Astrocyte of the cerebellum (primary cell): ENCODE data around the gene NTF4.

Source experiments
- DNase-seq: peaks from one replicate; pipeline ENCODE4 v3.0.0-alpha.2; 2011; ENCODE audit warnings: low read depth
- H3K4me3 ChIP-seq: 2 replicates; pipeline ENCODE4 v1.5.1; 2011; ENCODE audit warnings: mild to moderate bottlenecking, low read depth, low read length, moderate library complexity
- in situ Hi-C: cut with HindIII; loops from 2 replicates; pipeline ENCODE4 v1.10.0; 2017; ENCODE audit warnings: low sequenced_read_pairs
- TF ChIP-seq, protein P1 (sequence below): IDR thresholded peaks from 2 replicates; pipeline ENCODE4 v1.5.1; 2012; ENCODE audit warnings: low read length, low read depth, moderate library complexity, mild to moderate bottlenecking; ENCODE audit errors: missing control alignments

Gene NTF4

DNA sequence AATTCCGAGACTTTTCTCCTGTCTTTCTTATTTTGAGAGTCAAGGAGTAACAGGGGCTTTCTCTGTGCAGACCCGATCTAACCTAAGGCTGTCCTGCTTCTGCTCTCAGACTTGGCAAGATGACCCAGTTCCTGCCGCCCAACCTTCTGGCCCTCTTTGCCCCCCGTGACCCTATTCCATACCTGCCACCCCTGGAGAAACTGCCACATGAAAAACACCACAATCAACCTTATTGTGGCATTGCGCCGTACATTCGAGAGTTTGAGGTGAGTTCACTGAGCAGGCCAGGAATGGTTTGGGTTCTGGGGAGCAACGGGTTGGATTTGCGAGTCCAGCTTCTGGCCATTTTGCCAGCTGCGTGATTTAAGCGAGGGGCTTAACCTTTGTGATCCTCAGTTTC is 21.7 kb upstream of the NTF4 start:
- H3K4me3 ChIP-seq: peak overlapping the region; percentile 99
- DNase-seq: no peak
- in situ Hi-C loops: no loop called here
- TF ChIP-seq, protein P1, sequence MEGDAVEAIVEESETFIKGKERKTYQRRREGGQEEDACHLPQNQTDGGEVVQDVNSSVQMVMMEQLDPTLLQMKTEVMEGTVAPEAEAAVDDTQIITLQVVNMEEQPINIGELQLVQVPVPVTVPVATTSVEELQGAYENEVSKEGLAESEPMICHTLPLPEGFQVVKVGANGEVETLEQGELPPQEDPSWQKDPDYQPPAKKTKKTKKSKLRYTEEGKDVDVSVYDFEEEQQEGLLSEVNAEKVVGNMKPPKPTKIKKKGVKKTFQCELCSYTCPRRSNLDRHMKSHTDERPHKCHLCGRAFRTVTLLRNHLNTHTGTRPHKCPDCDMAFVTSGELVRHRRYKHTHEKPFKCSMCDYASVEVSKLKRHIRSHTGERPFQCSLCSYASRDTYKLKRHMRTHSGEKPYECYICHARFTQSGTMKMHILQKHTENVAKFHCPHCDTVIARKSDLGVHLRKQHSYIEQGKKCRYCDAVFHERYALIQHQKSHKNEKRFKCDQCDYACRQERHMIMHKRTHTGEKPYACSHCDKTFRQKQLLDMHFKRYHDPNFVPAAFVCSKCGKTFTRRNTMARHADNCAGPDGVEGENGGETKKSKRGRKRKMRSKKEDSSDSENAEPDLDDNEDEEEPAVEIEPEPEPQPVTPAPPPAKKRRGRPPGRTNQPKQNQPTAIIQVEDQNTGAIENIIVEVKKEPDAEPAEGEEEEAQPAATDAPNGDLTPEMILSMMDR: no peak

DNA sequence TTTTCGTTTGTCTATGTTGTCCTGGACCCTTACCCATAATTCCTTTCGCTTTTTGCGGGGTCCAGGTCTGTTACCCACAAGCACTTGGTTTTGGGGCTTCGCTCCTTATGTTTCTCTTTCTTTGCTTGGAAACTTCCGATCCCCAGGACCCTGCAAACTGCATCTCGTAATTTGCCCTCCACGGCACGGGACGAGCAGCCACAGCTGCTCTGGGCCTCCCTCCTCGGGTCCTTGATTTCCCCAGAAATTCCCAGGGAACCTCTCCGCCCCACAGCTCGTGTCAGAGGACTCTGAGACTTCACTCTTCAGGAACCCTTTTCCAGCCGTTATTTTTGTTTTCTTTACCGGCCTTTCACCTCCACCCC is 21.2 kb upstream of the NTF4 start:
- in situ Hi-C loops: no loop called here
- TF ChIP-seq, protein P1: no peak
- no peak for DNase-seq
- H3K4me3 ChIP-seq: peak overlapping the region; percentile 99

DNA sequence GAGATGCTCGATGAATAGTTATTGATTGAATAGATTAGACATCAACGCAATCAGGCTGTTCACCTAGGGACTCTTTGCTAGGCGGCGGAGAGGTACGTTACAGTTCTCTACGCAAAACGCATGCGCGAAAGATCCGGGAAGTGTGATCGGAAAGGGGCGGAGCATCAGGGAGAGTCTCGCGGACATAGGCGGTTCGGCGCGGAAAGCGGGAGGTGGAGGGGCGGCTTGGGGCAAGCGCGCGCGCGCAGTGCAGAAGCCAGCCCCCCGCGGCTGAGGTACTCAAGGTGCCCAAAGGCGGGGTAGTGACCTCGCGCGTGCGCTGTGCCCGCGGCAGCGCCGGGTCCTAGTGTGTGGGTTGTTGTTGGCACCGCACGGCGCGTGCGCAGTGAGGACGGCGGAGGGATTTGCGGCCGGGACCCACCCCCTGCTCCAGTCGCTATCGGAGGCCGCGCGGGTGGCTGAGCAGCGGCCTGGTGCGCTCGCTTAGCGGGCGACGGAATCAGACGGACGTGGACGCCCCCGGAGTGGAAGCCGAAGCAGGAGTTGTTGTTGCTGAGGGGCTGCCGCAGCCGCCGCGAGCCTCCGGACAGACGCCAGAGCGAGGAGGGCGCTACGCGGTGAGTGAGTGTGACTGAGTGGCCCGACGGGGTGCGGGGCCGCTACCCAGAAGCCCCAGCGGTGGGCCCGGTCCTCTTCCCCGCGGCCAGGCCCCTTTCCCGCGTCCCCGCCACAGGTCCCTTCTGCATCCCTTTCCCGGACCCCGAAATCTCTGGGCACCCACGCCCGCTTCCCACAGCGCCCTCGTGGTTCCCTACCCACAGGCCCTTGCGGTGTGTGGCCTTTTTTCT is 20.6 kb upstream of the NTF4 start, which contains the start of gene SNRNP70:
Gene SNRNP70 (plus strand): TSS at position 432 of the 848 bp plus-strand sequence. CDS start 964 bp downstream, outside the sequence.
- TF ChIP-seq, protein P1: no peak
- peak within 1 kb of the TSS; percentile 99 for H3K4me3 ChIP-seq
- in situ Hi-C loops: no loop called here
- peak; percentile 98 for DNase-seq

DNA sequence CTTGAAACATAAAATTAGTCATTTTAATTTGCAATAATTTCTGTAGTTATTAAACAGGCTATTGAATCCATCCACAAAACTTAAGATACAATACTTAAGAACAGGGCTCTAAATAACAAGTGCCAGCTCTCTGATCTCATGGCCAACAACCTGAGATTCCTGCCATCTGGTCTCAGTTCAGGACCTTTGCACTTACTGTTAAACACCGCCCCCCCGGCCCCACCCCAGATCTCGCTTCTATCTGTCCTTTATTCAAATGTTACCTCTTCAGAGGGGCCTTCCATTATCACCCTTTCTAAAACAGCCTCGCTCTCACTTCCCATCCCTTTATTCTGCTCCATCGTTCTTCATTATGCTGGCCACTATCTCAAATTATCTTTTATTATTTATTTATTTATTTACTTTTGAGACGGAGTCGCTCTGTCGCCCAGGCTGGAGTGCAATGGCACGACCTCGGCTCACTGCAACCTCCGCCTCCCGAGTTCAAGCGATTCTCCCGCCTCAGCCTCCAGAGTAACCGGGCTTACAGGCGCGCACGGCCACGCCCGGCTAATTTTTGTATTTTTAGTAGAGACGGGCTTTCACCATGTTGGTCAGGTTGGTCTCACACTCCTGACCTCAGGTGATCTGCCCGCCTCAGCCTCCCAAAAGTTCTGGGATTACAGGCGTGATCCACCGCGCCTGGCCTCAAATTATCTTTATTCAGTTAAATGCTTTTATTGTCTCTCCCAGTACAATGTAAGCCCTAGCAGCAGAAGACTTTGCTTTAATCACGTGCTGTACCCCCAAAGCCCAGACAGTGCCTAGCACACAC is 19.8 kb upstream of the NTF4 start:
- TF ChIP-seq, protein P1: no peak
- peak overlapping the region; percentile 99 for H3K4me3 ChIP-seq
- in situ Hi-C loops: no loop called here
- DNase-seq: no peak

DNA sequence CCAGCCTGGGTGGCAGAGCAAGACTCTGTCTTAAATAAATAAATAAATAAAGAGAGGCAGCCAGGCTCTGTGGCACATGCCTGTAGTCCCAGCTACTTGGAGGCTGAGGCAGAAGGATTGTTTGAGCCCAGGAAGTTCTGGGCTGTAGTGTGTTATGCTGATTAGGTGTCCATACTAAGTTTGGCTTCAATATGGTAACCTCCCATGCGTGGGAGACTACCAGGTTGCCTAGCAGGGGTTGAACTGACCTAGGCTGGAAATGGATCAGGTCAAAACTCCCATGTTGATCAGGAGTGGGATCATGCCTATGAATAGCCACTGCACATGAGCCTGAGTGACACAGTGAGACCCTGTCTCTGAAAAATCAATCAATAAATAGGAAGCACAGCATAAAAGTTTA is 16.7 kb upstream of the NTF4 start:
- in situ Hi-C loops: no loop called here
- no peak for DNase-seq
- TF ChIP-seq, protein P1: no peak
- H3K4me3 ChIP-seq: no peak overlapping the region

DNA sequence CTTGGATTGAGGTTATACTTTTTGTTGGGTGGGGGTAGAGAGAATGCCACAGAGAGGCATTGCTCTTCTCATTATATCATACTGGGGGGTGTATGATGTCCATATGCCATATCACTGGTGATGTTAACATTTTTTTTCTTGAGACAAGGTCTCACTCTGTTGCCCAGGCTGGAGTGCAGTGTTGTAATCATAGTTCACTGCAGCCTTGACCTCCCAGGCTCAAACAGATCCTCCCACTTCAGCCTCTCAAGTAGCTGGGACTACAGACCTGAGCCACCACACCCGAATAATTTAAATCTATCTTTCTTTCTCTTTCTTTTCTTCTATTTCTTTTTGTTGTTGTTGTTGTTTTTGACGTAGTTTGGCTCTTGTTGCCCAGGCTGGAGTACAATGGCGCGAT is 15.8 kb upstream of the NTF4 start:
- TF ChIP-seq, protein P1: no peak
- no peak overlapping the region for H3K4me3 ChIP-seq
- in situ Hi-C loops: no loop called here
- DNase-seq: no peak
